ENCODE results near the gene PLEKHO2.
A peak's percentile ranks its signal among the peaks of the same experiment; 100 is the strongest.

The PLEKHO2 gene

DNA sequence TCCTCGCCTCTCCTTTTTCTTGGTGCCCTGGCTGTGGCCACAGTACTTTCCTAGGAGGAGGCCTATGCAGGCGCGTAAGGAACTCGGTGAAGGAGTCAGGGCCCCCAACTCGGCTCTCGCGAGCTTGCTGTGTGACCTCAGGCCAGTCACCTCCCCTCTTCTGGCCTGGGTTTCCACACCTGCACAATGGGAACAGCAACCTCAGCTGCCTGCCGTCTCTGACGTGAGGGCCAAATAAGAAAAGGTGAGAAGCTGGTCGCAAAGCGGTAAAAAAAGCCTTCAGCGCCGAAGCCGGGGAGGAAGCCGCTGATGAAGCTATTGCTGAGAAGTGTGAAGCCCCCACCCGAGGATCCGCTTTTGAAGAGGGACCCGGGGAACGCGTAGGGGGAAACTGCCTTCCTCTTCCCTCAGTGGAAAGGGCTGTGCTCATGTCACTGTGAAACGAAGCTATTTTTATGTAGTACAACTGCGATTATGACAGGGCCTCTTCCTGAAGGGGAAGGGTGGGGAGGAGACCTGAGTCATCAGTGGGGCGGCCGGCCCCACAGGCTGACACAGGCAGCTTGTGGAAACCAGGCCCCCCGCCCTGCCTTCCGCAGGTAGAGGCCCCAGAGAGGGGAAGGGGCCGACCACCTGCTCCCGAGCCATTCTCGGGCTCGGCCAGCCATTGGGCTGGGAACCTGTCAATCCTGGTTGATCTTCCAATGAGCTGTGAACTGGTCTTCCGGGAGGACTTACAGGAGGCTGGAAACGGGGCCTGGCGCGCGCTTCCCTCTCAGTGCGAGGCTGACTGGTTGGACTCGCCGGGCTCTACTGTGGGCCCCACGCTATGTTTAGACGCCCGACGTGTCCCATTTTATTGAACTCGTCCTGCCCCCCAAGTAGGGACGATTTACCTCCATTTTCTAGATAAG is 52.0 kb downstream of the PLEKHO2 start:
- no peak overlapping the region for H3K14ac ChIP-seq (ENCODE audit: low read length)
- H3K4me3 ChIP-seq (ENCODE audit: low read length in 2 of 2): peak overlapping the region; percentile 3 to 44
- H3K4ac ChIP-seq (ENCODE audit: low read length): no peak overlapping the region
- H3K9me3 ChIP-seq (replicated peaks in 1 of 2; ENCODE audit: control insufficient read depth in 2 of 2, insufficient read depth in 1 of 2, low read depth in 1 of 2, low read length in 2 of 2): no peaks in the 10 kb centered on the region
- H3K4me2 ChIP-seq (ENCODE audit: insufficient read depth, low read length, poor library complexity, severe bottlenecking): peak overlapping the region; percentile 56
- peak overlapping the region; percentile 66 for H4K8ac ChIP-seq (ENCODE audit: low read depth, low read length)
- H2AFZ ChIP-seq (ENCODE audit: low read length): peak overlapping the region; percentile 92
- peak overlapping the region; percentile 87 for H2BK15ac ChIP-seq (ENCODE audit: low read length)
- no peak overlapping the region for H4K91ac ChIP-seq (ENCODE audit: low read depth, low read length, poor library complexity)
- H3K27ac ChIP-seq (replicated peaks; ENCODE audit: low read length): peak overlapping the region; percentile 91
- no peaks in the 10 kb centered on the region for H3K79me1 ChIP-seq (ENCODE audit: low read depth, low read length)
- H3K18ac ChIP-seq (ENCODE audit: low read length): peak overlapping the region; percentile 90
- peak overlapping the region; percentile 67 for H2BK12ac ChIP-seq (ENCODE audit: low read length)
- no peaks in the 10 kb centered on the region for H3K27me3 ChIP-seq (ENCODE audit: control insufficient read depth in 3 of 3, insufficient read depth in 3 of 3, low read depth in 1 of 3, low read length in 3 of 3)
- peak overlapping the region; percentile 68 for H2AK5ac ChIP-seq (ENCODE audit: low read depth, low read length)
- H2BK120ac ChIP-seq (ENCODE audit: low read depth, low read length): peak overlapping the region; percentile 84
- H3K9ac ChIP-seq (ENCODE audit: low read depth, low read length, poor library complexity): peak overlapping the region; percentile 53
- peaks cover 22 to 28% of the 10 kb centered on the region in 2 donors for H3K4me1 ChIP-seq (ENCODE audit: control insufficient read depth in 2 of 2, insufficient read depth in 1 of 2, low read depth in 1 of 2, low read length in 2 of 2)
- H2BK5ac ChIP-seq (ENCODE audit: low read length): peak overlapping the region; percentile 80
- peak overlapping the region; percentile 25 for H3K23ac ChIP-seq (ENCODE audit: low read depth, low read length, poor library complexity)
- peak; percentile 95 for DNase-seq (ENCODE audit: low spot score)
- H3K36me3 ChIP-seq (replicated peaks in 1 of 2; ENCODE audit: control insufficient read depth in 2 of 2, insufficient read depth in 2 of 2, low read length in 2 of 2): no peaks in the 10 kb centered on the region
- WGBS, 2 donors (ENCODE audit: extremely low coverage in 2 of 2, insufficient read length in 2 of 2, insufficient replicate concordance in 1 of 2): no CpG with 5 or more reads among the region's 44 CpGs

- Histone ChIP-seq H3K27ac (replicated peaks; ENCODE audit: low read length) (peak overlapping the region; percentile 91), H3K9me3 (replicated peaks in 1 of 2; ENCODE audit: control insufficient read depth in 2 of 2, insufficient read depth in 1 of 2, low read depth in 1 of 2, low read length in 2 of 2) (no peaks in the 10 kb centered on the region), H3K23ac (ENCODE audit: low read depth, low read length, poor library complexity) (peak overlapping the region; percentile 34), H3K4ac (ENCODE audit: low read length) (no peak overlapping the region), H4K91ac (ENCODE audit: low read depth, low read length, poor library complexity) (no peak overlapping the region), H2AFZ (ENCODE audit: low read length) (peak overlapping the region; percentile 92), H3K36me3 (replicated peaks in 1 of 2; ENCODE audit: control insufficient read depth in 2 of 2, insufficient read depth in 2 of 2, low read length in 2 of 2) (no peaks in the 10 kb centered on the region), H3K18ac (ENCODE audit: low read length) (peak overlapping the region; percentile 80), H2AK5ac (ENCODE audit: low read depth, low read length) (no peak overlapping the region), H2BK5ac (ENCODE audit: low read length) (peak overlapping the region; percentile 35), H2BK120ac (ENCODE audit: low read depth, low read length) (peak overlapping the region; percentile 63), H2BK12ac (ENCODE audit: low read length) (no peak overlapping the region), H3K9ac (ENCODE audit: low read depth, low read length, poor library complexity) (peak overlapping the region; percentile 79), H2BK15ac (ENCODE audit: low read length) (peak overlapping the region; percentile 87), H3K79me1 (ENCODE audit: low read depth, low read length) (no peaks in the 10 kb centered on the region), H3K4me1 (ENCODE audit: control insufficient read depth in 2 of 2, insufficient read depth in 1 of 2, low read depth in 1 of 2, low read length in 2 of 2) (peaks cover 19 to 28% of the 10 kb centered on the region in 2 donors), H3K4me3 (ENCODE audit: low read length in 2 of 2) (peak overlapping the region; percentile 3 to 44), H3K27me3 (ENCODE audit: control insufficient read depth in 3 of 3, insufficient read depth in 3 of 3, low read depth in 1 of 3, low read length in 3 of 3) (no peaks in the 10 kb centered on the region), H3K4me2 (ENCODE audit: insufficient read depth, low read length, poor library complexity, severe bottlenecking) (peak overlapping the region; percentile 56), H3K14ac (ENCODE audit: low read length) (no peak overlapping the region), H4K8ac (ENCODE audit: low read depth, low read length) (no peak overlapping the region)
- no CpG with 5 or more reads among the region's 20 CpGs for WGBS, 2 donors (ENCODE audit: extremely low coverage in 2 of 2, insufficient read length in 2 of 2, insufficient replicate concordance in 1 of 2)
- no peak for DNase-seq (ENCODE audit: low spot score)
Observed at GRCh38 chr15:64894395-64895056, 52.8 kb downstream of the PLEKHO2 start.

DNA sequence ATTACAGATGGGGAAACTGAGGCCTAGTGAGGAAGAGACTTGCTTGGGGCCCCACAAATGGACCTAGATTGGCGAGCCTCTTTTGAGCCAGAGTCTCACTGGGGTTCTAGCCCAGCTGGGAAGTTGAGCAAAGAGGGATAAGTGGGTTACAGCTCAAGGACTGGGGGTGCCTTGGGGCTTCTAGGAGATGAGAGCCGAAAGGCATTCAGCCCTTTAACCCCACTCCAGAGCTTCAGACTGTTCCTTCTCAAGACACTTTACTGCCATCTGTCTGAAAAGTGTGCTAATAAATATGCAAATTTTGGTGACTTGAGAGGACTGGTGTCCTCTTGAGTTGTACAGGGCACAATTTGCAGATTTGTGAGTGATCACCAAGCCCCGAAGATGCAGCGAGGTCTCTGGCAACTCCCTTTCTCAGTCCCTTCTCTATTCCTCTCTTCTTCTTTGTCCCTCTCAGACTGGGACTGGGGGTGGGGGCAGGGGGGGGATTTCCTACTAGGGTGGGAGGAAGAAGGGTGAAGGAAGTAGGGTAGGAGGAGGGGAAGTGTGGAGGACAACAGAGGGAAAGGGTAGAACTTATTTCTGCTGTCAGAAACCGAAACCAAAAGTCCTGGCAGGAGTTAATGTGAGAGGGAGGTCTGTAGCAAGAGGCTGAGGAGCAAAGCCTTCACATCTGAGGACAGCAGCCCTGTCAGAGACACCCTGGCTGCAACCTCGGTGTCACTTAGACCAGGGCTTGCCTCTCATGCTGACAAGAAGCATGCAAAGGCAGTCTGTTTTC is 53.8 kb downstream of the PLEKHO2 start:
- peak overlapping the region; percentile 18 for H2BK15ac ChIP-seq (ENCODE audit: low read length)
- H3K27ac ChIP-seq (replicated peaks; ENCODE audit: low read length): no peak overlapping the region
- no peaks in the 10 kb centered on the region for H3K27me3 ChIP-seq (ENCODE audit: control insufficient read depth in 3 of 3, insufficient read depth in 3 of 3, low read depth in 1 of 3, low read length in 3 of 3)
- peak overlapping the region; percentile 16 for H2AK5ac ChIP-seq (ENCODE audit: low read depth, low read length)
- no peak overlapping the region for H2BK5ac ChIP-seq (ENCODE audit: low read length)
- H3K4ac ChIP-seq (ENCODE audit: low read length): no peak overlapping the region
- H4K91ac ChIP-seq (ENCODE audit: low read depth, low read length, poor library complexity): no peak overlapping the region
- H3K23ac ChIP-seq (ENCODE audit: low read depth, low read length, poor library complexity): no peak overlapping the region
- H2BK12ac ChIP-seq (ENCODE audit: low read length): no peak overlapping the region
- H3K4me1 ChIP-seq (ENCODE audit: control insufficient read depth in 2 of 2, insufficient read depth in 1 of 2, low read depth in 1 of 2, low read length in 2 of 2): peaks cover 19 to 28% of the 10 kb centered on the region in 2 donors
- H3K14ac ChIP-seq (ENCODE audit: low read length): no peak overlapping the region
- no peaks in the 10 kb centered on the region for H3K9me3 ChIP-seq (replicated peaks in 1 of 2; ENCODE audit: control insufficient read depth in 2 of 2, insufficient read depth in 1 of 2, low read depth in 1 of 2, low read length in 2 of 2)
- no CpG with 5 or more reads among the region's 6 CpGs for WGBS, 2 donors (ENCODE audit: extremely low coverage in 2 of 2, insufficient read length in 2 of 2, insufficient replicate concordance in 1 of 2)
- H3K9ac ChIP-seq (ENCODE audit: low read depth, low read length, poor library complexity): no peak overlapping the region
- no peak overlapping the region for H4K8ac ChIP-seq (ENCODE audit: low read depth, low read length)
- H3K79me1 ChIP-seq (ENCODE audit: low read depth, low read length): no peaks in the 10 kb centered on the region
- no peak for DNase-seq (ENCODE audit: low spot score)
- peak overlapping the region; percentile 43 for H2AFZ ChIP-seq (ENCODE audit: low read length)
- peak overlapping the region; percentile 63 for H3K18ac ChIP-seq (ENCODE audit: low read length)
- no peak overlapping the region for H3K4me3 ChIP-seq (ENCODE audit: low read length in 2 of 2)
- H3K4me2 ChIP-seq (ENCODE audit: insufficient read depth, low read length, poor library complexity, severe bottlenecking): peak overlapping the region; percentile 56
- no peaks in the 10 kb centered on the region for H3K36me3 ChIP-seq (replicated peaks in 1 of 2; ENCODE audit: control insufficient read depth in 2 of 2, insufficient read depth in 2 of 2, low read length in 2 of 2)
- H2BK120ac ChIP-seq (ENCODE audit: low read depth, low read length): peak overlapping the region; percentile 63
